Kidney epithelial cell (primary cell): Measurements from ENCODE around the gene PARD6B. TPM values are rescaled to one million over a fixed set of nuclear protein-coding genes. Genes with fewer than 3 reads are reported as not detected.
"Not testable (repeated sequence)": the region's sequence is repeated elsewhere in the genome, so short reads cannot be mapped to it uniquely, and the experiment has no call there.

ENCODE experiments used
- DNase-seq: peaks from one replicate; pipeline ENCODE4 v3.0.0-alpha.2; 2010; ENCODE audit warnings: low read depth
- H3K27me3 ChIP-seq: 2 replicates; pipeline ENCODE4 v1.6.0; 2011; ENCODE audit warnings: low read length; ENCODE audit not compliant: control insufficient read depth, insufficient read depth
- H3K36me3 ChIP-seq: 2 replicates; pipeline ENCODE4 v1.5.1; 2011; ENCODE audit warnings: low read length; ENCODE audit not compliant: control insufficient read depth, insufficient read depth
- H3K4me3 ChIP-seq: 2 replicates; pipeline ENCODE4 v1.5.1; 2011; ENCODE audit warnings: low read depth, mild to moderate bottlenecking, control low read depth, low read length
- CTCF ChIP-seq: IDR thresholded peaks from 2 replicates; pipeline ENCODE4 v1.5.1; 2011; ENCODE audit warnings: mild to moderate bottlenecking, moderate library complexity, low read length, control low read depth, inconsistent platforms; ENCODE audit not compliant: insufficient read depth, poor library complexity, severe bottlenecking
- total RNA-seq: library from RNA; depleted of rRNA; stranded (reverse); fragments of >200 nt; gene quantifications from 2 replicates; pipeline ENCODE4 v1.2.3, GENCODE V29; 2015

Gene PARD6B
- total RNA-seq, 1 donor from 2014 or later, result 24.0 TPM

GRCh38 chr20:50693001-50693400 lies 38.4 kb upstream of the PARD6B start:
- Histone ChIP-seq H3K4me3 (no peak overlapping the region), H3K36me3 (no peaks in the 10 kb centered on the region), H3K27me3 (no peaks in the 10 kb centered on the region)
- no peak for DNase-seq
- TF ChIP-seq CTCF, result no peak

- Histone ChIP-seq H3K4me3 (no peak overlapping the region), H3K36me3 (no peaks in the 10 kb centered on the region), H3K27me3 (no peaks in the 10 kb centered on the region)
- no peak for DNase-seq
- no peak for TF ChIP-seq CTCF
These were observed 36.8 kb upstream of the PARD6B start for GRCh38 chr20:50694379-50695134.

GRCh38 chr20:50695135-50695872 lies 36.1 kb upstream of the PARD6B start:
- H3K27me3 ChIP-seq, result no peaks in the 10 kb centered on the region
- H3K4me3 ChIP-seq, result no peak overlapping the region
- DNase-seq, result no peak
- no peak for TF ChIP-seq CTCF
- no peaks in the 10 kb centered on the region for H3K36me3 ChIP-seq

- not testable (repeated sequence) for DNase-seq, H3K27me3 ChIP-seq, H3K36me3 ChIP-seq, H3K4me3 ChIP-seq
These were observed 33.1 kb upstream of the PARD6B start for GRCh38 chr20:50698255-50698654.

- Histone ChIP-seq H3K36me3 (no peaks in the 10 kb centered on the region), H3K4me3 (no peak overlapping the region), H3K27me3 (no peaks in the 10 kb centered on the region)
- TF ChIP-seq CTCF, result no peak
- DNase-seq, result no peak
These were observed 31.7 kb upstream of the PARD6B start for GRCh38 chr20:50699688-50700087.

GRCh38 chr20:50701041-50701963 lies 30.1 kb upstream of the PARD6B start:
- no peak for DNase-seq
- Histone ChIP-seq H3K27me3 (no peaks in the 10 kb centered on the region), H3K4me3 (no peak overlapping the region), H3K36me3 (no peaks in the 10 kb centered on the region)
- TF ChIP-seq CTCF, result no peak

GRCh38 chr20:50703651-50704438 lies 27.5 kb upstream of the PARD6B start:
- not testable (repeated sequence) for H3K27me3 ChIP-seq, DNase-seq, H3K4me3 ChIP-seq, H3K36me3 ChIP-seq
